Erythroblast (primary cell): ENCODE measurements around the gene AGAP2.

Experiments
- GATA1 ChIP-seq: IDR thresholded peaks from 2 replicates; pipeline ENCODE4 v1.6.1; 2011; ENCODE audit warnings: low read depth, mild to moderate bottlenecking, control low read depth, low read length, moderate library complexity
- POLR2A ChIP-seq: IDR thresholded peaks from 2 replicates; pipeline ENCODE4 v1.6.1; 2011; ENCODE audit warnings: mild to moderate bottlenecking, low read length

DNA sequence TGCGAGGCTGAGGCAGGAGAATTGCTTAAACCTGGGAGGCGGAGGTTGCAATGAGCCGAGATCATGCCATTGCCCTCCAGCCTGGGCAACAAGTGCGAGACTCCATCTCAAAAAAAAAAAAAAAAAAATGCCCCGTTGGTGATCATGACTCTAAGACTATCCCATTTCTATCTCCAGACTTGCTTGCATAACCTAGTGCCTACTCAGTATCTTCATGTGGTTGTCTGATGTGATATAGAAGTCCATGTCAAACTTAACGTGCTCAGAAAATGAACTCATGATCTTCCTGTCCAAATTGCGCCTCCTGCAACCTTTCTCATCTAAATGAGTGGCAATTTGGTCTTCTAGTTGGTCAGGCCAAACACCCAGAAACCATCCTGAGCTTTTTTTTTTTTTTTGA is 39.4 kb upstream of the AGAP2 start:
- TF ChIP-seq POLR2A (no peak), GATA1 (no peak)
